ENCODE results near the gene CCDC8. TPM values are rescaled to one million over a fixed set of nuclear protein-coding genes. Genes with fewer than 3 reads are reported as not detected.
"Not testable (repeated sequence)": the region's sequence is repeated elsewhere in the genome, so short reads cannot be mapped to it uniquely, and the experiment has no call there.

CCDC8 gene
- polyA plus RNA-seq, 1 donor from 2014 or later, result not detected

- peak overlapping the region in 1 of 3 donors; percentile 71 for H3K27ac Mint-ChIP-seq
- peaks cover 2% of the 10 kb centered on the region for H3K36me3 Mint-ChIP-seq
- H3K4me1 Mint-ChIP-seq, result peaks cover 0 to 3% (median 2%) of the 10 kb centered on the region in 3 donors
- no peaks in the 10 kb centered on the region for H3K9me3 Mint-ChIP-seq
- no peaks in the 10 kb centered on the region for H3K27me3 Mint-ChIP-seq
- H3K4me3 Mint-ChIP-seq, result no peak overlapping the region
Measured at GRCh38 chr19:46385636-46386035, 27.7 kb downstream of the CCDC8 start.

GRCh38 chr19:46384396-46384795, 29.0 kb downstream of the CCDC8 start:
- H3K27ac Mint-ChIP-seq, result no peak overlapping the region
- no peak overlapping the region for H3K4me3 Mint-ChIP-seq
- peaks cover 5 to 8% (median 7%) of the 10 kb centered on the region in 3 donors for H3K4me1 Mint-ChIP-seq
- no peaks in the 10 kb centered on the region for H3K27me3 Mint-ChIP-seq
- peaks cover 7% of the 10 kb centered on the region for H3K36me3 Mint-ChIP-seq
- H3K9me3 Mint-ChIP-seq, result no peaks in the 10 kb centered on the region

GRCh38 chr19:46383846-46384245, 29.5 kb downstream of the CCDC8 start:
- Mint-ChIP-seq H3K4me1 (peaks cover 4 to 9% (median 7%) of the 10 kb centered on the region in 3 donors), H3K4me3 (peak overlapping the region in 1 of 4 donors; percentile 72), H3K27me3 (no peaks in the 10 kb centered on the region), H3K9me3 (no peaks in the 10 kb centered on the region), H3K36me3 (peaks cover 8% of the 10 kb centered on the region), H3K27ac (no peak overlapping the region)

GRCh38 chr19:46383171-46383815, 30.1 kb downstream of the CCDC8 start:
- Mint-ChIP-seq H3K27ac (no peak overlapping the region), H3K4me3 (peak overlapping the region in 1 of 4 donors; percentile 72), H3K9me3 (no peaks in the 10 kb centered on the region), H3K4me1 (peaks cover 4 to 9% (median 7%) of the 10 kb centered on the region in 3 donors), H3K27me3 (no peaks in the 10 kb centered on the region), H3K36me3 (peaks cover 7% of the 10 kb centered on the region)

GRCh38 chr19:46381756-46382345, 31.5 kb downstream of the CCDC8 start:
- Mint-ChIP-seq H3K4me3 (no peak overlapping the region), H3K9me3 (no peaks in the 10 kb centered on the region), H3K27me3 (no peaks in the 10 kb centered on the region), H3K27ac (no peak overlapping the region), H3K36me3 (peaks cover 6% of the 10 kb centered on the region), H3K4me1 (peaks cover 4 to 9% (median 7%) of the 10 kb centered on the region in 3 donors)

- Mint-ChIP-seq H3K4me1 (peaks cover 4 to 9% (median 7%) of the 10 kb centered on the region in 3 donors), H3K36me3 (peaks cover 6% of the 10 kb centered on the region), H3K27ac (no peak overlapping the region), H3K4me3 (no peak overlapping the region), H3K9me3 (no peaks in the 10 kb centered on the region), H3K27me3 (no peaks in the 10 kb centered on the region)
Measured at GRCh38 chr19:46381346-46381745, 32.0 kb downstream of the CCDC8 start.

- Mint-ChIP-seq H3K9me3 (no peaks in the 10 kb centered on the region), H3K4me3 (no peak overlapping the region), H3K27me3 (no peaks in the 10 kb centered on the region), H3K36me3 (peaks cover 6% of the 10 kb centered on the region), H3K4me1 (peaks cover 4 to 9% (median 7%) of the 10 kb centered on the region in 3 donors), H3K27ac (no peak overlapping the region)
Measured at GRCh38 chr19:46380690-46381089, 32.7 kb downstream of the CCDC8 start.

- Mint-ChIP-seq H3K9me3 (no peaks in the 10 kb centered on the region), H3K4me3 (no peak overlapping the region), H3K4me1 (peaks cover 4 to 9% (median 7%) of the 10 kb centered on the region in 3 donors), H3K36me3 (peaks cover 6% of the 10 kb centered on the region), H3K27me3 (no peaks in the 10 kb centered on the region), H3K27ac (no peak overlapping the region)
Measured at GRCh38 chr19:46378268-46378667, 35.1 kb downstream of the CCDC8 start.

GRCh38 chr19:46376241-46377153, 36.9 kb downstream of the CCDC8 start:
- Mint-ChIP-seq H3K4me3 (peak overlapping the region in 1 of 4 donors; percentile 10), H3K9me3 (no peaks in the 10 kb centered on the region), H3K4me1 (peaks cover 4 to 9% (median 7%) of the 10 kb centered on the region in 3 donors), H3K36me3 (peaks cover 6% of the 10 kb centered on the region), H3K27me3 (no peaks in the 10 kb centered on the region), H3K27ac (no peak overlapping the region)

GRCh38 chr19:46375476-46376067, 37.8 kb downstream of the CCDC8 start:
- not testable (repeated sequence) for H3K4me3 Mint-ChIP-seq, H3K36me3 Mint-ChIP-seq, H3K9me3 Mint-ChIP-seq, H3K4me1 Mint-ChIP-seq, H3K27me3 Mint-ChIP-seq
- H3K27ac Mint-ChIP-seq, result peak overlapping the region in 1 of 3 donors; percentile 50

- Mint-ChIP-seq H3K27me3 (no peaks in the 10 kb centered on the region), H3K9me3 (no peaks in the 10 kb centered on the region), H3K27ac (no peak overlapping the region), H3K4me1 (peaks cover 0 to 4% (median 3%) of the 10 kb centered on the region in 3 donors), H3K4me3 (no peak overlapping the region), H3K36me3 (peaks cover 4% of the 10 kb centered on the region)
Measured at GRCh38 chr19:46374536-46375475, 38.6 kb downstream of the CCDC8 start.

GRCh38 chr19:46373491-46374359, 39.6 kb downstream of the CCDC8 start:
- H3K27me3 Mint-ChIP-seq, result no peaks in the 10 kb centered on the region
- H3K4me1 Mint-ChIP-seq, result peaks cover 0 to 3% (median 2%) of the 10 kb centered on the region in 3 donors
- H3K36me3 Mint-ChIP-seq, result no peaks in the 10 kb centered on the region
- no peaks in the 10 kb centered on the region for H3K9me3 Mint-ChIP-seq
- no peak overlapping the region for H3K4me3 Mint-ChIP-seq
- no peak overlapping the region for H3K27ac Mint-ChIP-seq

GRCh38 chr19:46372901-46373490, 40.4 kb downstream of the CCDC8 start:
- H3K27ac Mint-ChIP-seq, result no peak overlapping the region
- no peak overlapping the region for H3K4me3 Mint-ChIP-seq
- peaks cover 0 to 3% (median 3%) of the 10 kb centered on the region in 3 donors for H3K4me1 Mint-ChIP-seq
- no peaks in the 10 kb centered on the region for H3K9me3 Mint-ChIP-seq
- no peaks in the 10 kb centered on the region for H3K36me3 Mint-ChIP-seq
- H3K27me3 Mint-ChIP-seq, result no peaks in the 10 kb centered on the region

All from IgD-negative memory B cell (primary cell).